GM18505 (cell line): ENCODE results near the gene FANCD2.
"Not testable (repeated sequence)": the region's sequence is repeated elsewhere in the genome, so short reads cannot be mapped to it uniquely, and the experiment has no call there.

Experiments used
- ATAC-seq: cut with Tn5 transposase; IDR thresholded peaks from one replicate; pipeline ENCODE4 v1.9.1; 2021; ENCODE audit not compliant: unreplicated experiment
- POLR2A ChIP-seq: IDR thresholded peaks from 4 replicates; pipeline ENCODE4 v1.6.1; 2011; ENCODE audit warnings: borderline replicate concordance; ENCODE audit not compliant: insufficient read depth, insufficient read length; ENCODE audit errors: extremely low read depth

Gene FANCD2

DNA sequence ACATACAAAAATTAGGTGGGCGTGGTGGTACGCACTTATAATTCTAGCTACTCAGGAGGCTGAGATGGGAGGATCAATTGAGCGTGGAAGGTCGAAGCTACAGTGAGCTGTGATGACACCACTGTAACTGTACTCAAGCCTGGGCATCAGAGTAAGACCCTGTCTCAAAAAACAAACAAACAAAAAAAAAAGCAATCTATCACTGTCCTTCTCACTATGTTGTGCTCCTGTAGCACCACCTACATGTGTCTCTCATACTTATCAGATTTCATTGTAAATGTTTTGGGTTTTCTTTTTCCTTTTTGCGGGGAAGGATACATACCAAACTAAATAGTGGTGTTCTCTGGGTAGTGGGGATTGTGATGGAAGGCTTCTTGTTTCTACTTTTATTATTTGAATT lies 14.8 kb downstream of the FANCD2 start:
- no peak for ATAC-seq
- TF ChIP-seq POLR2A = no peak

- no peak for ATAC-seq
- no peak for TF ChIP-seq POLR2A
Observed at GRCh38 chr3:10047876-10048275, 21.6 kb downstream of the FANCD2 start.

GRCh38 chr3:10053054-10053453 lies 26.8 kb downstream of the FANCD2 start:
- ATAC-seq = not testable (repeated sequence)

- TF ChIP-seq POLR2A = no peak
- no peak for ATAC-seq
Observed at GRCh38 chr3:10055097-10055496, 28.9 kb downstream of the FANCD2 start.

DNA sequence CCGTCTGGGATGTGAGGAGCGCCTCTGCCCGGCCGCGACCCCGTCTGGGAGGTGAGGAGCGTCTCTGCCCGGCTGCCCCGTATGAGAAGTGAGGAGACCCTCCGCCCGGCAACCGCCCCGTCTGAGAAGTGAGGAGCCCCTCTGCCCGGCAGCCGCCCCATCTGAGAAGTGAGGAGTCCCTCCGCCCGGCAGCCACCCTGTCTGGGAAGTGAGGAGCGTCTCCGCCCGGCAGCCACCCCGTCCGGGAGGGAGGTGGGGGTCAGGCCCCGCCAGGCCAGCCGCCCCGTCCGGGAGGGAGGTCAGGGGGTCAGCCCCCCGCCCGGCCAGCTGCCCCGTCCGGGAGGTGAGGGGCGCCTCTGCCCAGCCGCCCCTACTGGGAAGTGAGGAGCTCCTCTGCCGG lies 43.8 kb downstream of the FANCD2 start:
- ATAC-seq = not testable (repeated sequence)

DNA sequence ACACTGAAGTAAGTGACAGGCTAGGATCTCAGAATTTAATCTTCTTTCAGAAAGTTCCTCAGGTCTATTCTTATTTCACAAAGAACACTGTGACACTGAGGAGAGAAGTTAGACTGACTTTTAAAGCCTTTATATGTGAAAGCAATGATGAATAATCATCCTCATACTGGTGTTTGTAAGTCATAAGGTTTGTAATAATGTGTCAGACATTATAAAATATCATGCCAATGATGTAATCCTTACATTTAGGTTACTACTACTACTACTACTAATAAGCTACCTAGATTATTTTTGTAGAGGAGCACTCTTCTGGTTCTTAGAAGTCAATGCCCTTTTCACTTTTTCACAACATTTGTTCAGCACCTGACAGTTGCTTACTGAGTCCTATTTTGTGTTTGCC lies 48.4 kb downstream of the FANCD2 start:
- TF ChIP-seq POLR2A = no peak
- ATAC-seq = no peak

DNA sequence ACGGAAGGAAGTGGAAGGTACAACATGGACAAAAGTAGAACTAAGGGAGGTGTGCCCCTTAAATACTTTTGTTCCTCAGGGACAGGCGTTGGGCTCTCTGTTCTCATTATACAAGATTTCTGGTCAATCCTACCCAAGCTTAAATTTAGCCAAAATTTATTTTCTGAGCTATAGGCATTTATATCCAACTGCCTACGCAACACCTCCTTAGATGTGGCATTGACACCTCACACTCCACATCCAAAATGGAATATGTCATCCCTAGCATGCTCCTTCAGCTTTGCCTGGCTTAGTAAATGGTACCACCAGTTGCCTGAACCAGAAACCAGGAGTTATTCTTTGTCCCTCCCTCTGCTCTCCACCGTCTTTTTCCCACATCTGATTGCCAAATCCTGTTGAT lies 55.6 kb downstream of the FANCD2 start:
- ATAC-seq = no peak

GRCh38 chr3:10085738-10086137 lies 59.5 kb downstream of the FANCD2 start:
- ATAC-seq = no peak
- TF ChIP-seq POLR2A = no peak

More for the DNA sequence above, 55.6 kb downstream of the FANCD2 start:
- TF ChIP-seq POLR2A = no peak

DNA sequence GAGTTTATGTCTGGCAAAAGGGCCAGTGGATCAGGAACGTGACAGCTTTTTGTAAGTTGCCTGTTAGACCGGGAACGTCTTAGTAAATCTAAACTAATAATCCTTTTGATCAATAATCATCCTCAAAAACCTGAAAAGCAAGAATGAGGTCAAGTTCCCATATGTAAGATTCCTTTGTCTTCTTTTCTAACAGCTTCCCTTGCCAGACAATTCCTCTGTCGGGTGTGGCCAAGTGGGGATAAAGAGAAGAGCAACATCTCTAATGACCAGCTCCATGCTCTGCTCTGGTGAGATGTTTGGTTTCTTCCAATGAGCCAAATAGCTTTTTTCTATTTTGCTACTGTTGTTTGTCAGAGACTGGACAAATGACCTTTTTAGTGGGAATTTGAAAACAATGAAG lies 62.0 kb downstream of the FANCD2 start:
- TF ChIP-seq POLR2A = no peak
- ATAC-seq = no peak

- no peak for TF ChIP-seq POLR2A
- ATAC-seq = no peak
Observed at GRCh38 chr3:10090179-10090578, 63.9 kb downstream of the FANCD2 start.

- ATAC-seq = not testable (repeated sequence)
Observed at GRCh38 chr3:10090774-10091173, 64.5 kb downstream of the FANCD2 start.

DNA sequence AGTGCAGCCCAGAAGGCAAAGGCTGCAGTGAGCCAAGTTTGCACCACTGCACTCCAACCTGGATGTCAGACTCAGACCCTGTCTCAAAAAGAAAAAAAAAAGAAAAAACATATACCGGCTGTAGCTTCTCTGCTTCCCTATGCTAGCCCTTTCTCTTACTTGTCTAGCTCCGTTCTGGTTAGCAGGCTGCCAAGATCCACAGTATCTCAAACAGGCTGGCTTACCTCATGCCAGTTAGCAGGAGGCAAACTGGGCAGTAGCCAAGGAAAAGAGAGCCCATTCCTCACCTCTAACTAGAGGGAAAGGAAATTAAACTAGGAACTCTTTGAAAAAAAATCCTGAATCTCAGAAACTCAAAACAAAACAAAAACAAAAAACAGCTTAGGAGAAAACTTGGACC lies 65.2 kb downstream of the FANCD2 start:
- ATAC-seq = not testable (repeated sequence)

- TF ChIP-seq POLR2A = no peak
- no peak for ATAC-seq
Observed at GRCh38 chr3:10093678-10094077, 67.4 kb downstream of the FANCD2 start.

GRCh38 chr3:10099041-10099440 lies 72.8 kb downstream of the FANCD2 start:
- ATAC-seq = no peak
- TF ChIP-seq POLR2A = no peak

DNA sequence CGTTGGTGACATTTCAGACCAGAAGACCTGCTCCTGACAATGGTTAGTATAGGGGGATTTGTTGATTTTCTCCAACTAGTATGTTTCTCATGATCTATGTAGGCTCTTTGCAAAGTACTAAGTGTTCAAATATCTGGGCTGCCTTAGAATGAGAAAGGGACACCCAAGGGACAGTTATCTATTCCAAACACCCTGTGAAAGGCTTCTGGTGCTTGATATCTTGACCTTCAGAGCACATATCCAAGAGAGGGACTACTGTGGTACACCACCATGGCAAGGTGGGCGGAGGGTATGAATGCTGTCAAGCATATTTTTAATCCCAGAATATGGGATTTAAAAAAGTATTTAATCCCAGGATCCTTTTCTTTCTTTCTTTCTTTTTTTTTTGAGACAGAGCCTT lies 80.7 kb downstream of the FANCD2 start:
- no peak for ATAC-seq
- TF ChIP-seq POLR2A = no peak

DNA sequence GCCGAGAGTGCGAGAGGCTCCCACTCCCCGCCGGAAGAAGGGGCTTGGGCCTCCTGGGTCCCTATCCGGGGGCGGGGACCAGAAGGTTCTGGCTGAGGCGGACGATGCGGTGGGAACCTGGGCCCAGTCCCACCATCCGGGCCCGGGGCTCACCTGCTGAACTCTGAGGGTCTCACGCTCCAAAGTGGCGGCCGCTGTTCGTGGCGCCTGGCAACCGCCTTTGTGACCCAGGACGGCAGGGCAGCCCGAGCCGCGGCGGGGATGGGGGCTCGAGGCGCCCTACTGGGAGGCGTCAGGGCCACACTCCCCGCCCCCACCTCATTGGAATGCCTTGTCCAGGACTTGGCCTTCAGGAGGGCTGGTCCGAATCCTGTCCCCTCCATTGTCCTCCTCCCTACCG lies 81.9 kb downstream of the FANCD2 start, which contains the start of gene FANCD2OS:
Gene FANCD2OS, minus strand, starts transcription at position 165 of the 400 bp plus-strand sequence. CDS start 3,481 bp downstream, outside the sequence.
- no peak for TF ChIP-seq POLR2A
- no peak for ATAC-seq
